C4-2B (cell line): ENCODE data around the gene LYPD5.
"Not testable (repeated sequence)": the region's sequence is repeated elsewhere in the genome, so short reads cannot be mapped to it uniquely, and the experiment has no call there.

ENCODE experiments used
- H3K27ac ChIP-seq: fragments of 450-650 bp; 2 replicates; pipeline ENCODE4 v1.5.1; 2017
- ZFX ChIP-seq: fragments of 450-650 bp; IDR thresholded peaks from 2 replicates; pipeline ENCODE4 v1.6.1; 2017
- TF ChIP-seq, protein P1 (sequence below): fragments of 450-650 bp; conservative IDR thresholded peaks from 2 replicates; pipeline ENCODE4 v1.5.1; 2017; ENCODE audit warnings: mild to moderate bottlenecking

The LYPD5 gene

DNA sequence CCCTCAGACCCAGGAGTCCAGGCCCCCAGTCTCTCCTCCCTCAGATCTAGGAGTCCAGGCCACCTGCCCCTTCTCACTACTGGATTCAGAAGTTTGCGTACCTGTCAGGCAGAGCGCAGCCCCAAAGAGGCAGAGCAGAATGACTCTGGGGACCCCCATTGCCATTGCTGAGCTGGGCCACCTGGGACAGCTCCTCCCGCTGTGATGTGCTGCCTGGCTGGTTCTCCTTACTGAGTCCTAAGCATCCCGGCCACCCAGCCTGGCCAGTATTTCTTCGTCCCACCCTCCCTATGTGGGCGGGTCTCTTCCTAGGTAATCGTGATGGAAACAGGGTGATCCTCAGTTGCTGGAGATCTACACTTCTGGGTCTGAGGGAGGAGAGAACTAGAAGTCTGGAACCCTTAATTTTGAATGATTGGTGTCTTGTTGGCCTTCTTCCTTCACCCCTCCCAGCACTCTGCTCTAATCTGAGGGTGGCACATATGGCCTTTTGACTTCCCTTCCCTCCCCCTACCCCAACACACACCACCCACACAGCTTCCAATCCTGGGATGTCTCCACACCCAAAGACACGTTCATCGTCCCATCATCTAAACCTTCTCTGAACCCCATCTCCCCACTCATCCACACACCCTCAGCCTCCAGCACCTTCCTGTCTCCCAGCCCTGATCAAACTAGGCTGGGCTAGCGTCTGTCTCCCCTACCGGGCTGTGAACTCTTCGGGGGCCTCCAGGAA, at the start of gene LYPD5:
Gene LYPD5 (minus strand): TSS at position 232 of the 736 bp plus-strand sequence. CDS start 67 bp downstream, at position 165.
- no peak for TF ChIP-seq ZFX
- TF ChIP-seq, protein P1, sequence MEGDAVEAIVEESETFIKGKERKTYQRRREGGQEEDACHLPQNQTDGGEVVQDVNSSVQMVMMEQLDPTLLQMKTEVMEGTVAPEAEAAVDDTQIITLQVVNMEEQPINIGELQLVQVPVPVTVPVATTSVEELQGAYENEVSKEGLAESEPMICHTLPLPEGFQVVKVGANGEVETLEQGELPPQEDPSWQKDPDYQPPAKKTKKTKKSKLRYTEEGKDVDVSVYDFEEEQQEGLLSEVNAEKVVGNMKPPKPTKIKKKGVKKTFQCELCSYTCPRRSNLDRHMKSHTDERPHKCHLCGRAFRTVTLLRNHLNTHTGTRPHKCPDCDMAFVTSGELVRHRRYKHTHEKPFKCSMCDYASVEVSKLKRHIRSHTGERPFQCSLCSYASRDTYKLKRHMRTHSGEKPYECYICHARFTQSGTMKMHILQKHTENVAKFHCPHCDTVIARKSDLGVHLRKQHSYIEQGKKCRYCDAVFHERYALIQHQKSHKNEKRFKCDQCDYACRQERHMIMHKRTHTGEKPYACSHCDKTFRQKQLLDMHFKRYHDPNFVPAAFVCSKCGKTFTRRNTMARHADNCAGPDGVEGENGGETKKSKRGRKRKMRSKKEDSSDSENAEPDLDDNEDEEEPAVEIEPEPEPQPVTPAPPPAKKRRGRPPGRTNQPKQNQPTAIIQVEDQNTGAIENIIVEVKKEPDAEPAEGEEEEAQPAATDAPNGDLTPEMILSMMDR, result no peak
- no peak within 1 kb of the TSS for H3K27ac ChIP-seq

DNA sequence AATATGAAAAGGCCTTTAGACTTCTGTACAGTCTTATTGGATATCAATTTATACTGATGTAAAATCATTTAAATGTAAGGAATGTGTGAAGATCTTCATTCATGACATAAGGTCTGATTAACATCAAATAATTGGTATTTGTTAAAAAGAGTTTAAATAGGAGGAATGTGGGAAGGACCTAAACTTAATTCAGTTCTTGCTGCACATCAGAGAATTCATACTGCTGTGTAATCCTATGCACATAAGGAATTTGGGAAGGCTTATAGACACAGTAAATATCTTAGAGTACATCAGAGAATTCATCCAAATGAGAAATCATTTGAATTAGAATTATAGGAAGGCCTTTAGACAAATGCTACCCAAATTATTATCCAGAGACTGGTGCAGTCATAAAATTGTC, 46.6 kb upstream of the LYPD5 start:
- H3K27ac ChIP-seq, result no peak overlapping the region
- TF ChIP-seq ZFX, result no peak
- TF ChIP-seq, protein P1, result no peak

DNA sequence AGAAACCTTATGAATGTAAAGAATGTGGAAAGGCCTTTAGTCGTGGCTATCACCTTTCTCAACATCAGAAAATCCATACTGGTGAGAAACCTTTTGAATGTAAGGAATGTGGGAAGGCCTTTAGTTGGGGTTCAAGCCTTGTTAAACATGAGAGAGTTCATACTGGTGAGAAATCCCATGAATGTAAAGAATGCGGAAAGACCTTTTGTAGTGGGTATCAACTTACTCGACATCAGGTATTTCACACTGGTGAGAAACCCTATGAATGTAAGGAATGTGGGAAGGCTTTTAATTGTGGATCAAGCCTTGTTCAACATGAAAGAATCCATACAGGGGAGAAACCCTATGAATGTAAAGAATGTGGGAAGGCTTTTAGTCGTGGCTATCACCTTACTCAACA, 45.6 kb upstream of the LYPD5 start:
- no peak overlapping the region for H3K27ac ChIP-seq
- no peak for TF ChIP-seq ZFX
- TF ChIP-seq, protein P1, result no peak

GRCh38 chr19:43847246-43847645, 45.0 kb upstream of the LYPD5 start:
- H3K27ac ChIP-seq, result no peak overlapping the region
- TF ChIP-seq ZFX, result no peak
- TF ChIP-seq, protein P1, result no peak

DNA sequence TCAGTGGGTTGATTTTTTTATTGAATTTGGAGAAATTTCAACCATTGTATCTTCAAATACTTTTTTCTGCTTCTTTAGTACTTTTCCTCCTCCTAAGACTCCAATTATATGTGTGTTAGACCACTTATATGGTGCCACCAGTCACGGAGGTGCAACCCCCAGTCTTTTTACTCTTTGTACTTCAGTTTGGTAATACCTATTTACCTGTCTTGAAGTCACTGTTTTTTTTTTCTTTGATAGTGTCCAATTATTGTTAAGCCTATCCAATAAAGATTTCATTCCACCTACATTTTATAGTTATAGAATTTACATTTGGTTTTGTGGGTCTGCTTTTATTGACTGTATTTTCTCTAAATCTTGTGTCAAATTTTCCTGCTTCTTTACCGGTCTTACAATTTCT, 39.8 kb upstream of the LYPD5 start:
- TF ChIP-seq, protein P1, result no peak
- no peak for TF ChIP-seq ZFX

DNA sequence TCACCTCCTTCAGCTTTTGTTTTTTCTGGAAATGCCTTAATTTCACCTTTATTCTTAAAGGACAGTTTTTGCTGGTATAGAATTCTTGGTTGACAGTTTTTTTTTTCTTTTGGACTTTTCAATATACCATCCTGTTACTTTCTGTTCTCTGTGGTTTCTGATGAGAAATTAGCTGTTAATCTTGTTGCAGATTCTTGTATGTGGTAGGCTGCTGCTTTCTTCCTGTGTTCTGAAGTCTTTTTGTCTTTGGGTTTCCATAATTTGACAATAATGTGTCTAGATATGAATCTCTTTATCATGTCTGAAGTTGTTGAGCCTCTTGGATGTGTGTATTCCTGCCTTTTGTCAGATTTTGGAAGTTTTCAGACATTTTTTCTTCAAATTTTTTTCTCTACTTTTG, 36.9 kb upstream of the LYPD5 start:
- H3K27ac ChIP-seq, result no peak overlapping the region
- TF ChIP-seq, protein P1, result no peak
- TF ChIP-seq ZFX, result no peak

More for the DNA sequence above, 39.8 kb upstream of the LYPD5 start:
- no peak overlapping the region for H3K27ac ChIP-seq

DNA sequence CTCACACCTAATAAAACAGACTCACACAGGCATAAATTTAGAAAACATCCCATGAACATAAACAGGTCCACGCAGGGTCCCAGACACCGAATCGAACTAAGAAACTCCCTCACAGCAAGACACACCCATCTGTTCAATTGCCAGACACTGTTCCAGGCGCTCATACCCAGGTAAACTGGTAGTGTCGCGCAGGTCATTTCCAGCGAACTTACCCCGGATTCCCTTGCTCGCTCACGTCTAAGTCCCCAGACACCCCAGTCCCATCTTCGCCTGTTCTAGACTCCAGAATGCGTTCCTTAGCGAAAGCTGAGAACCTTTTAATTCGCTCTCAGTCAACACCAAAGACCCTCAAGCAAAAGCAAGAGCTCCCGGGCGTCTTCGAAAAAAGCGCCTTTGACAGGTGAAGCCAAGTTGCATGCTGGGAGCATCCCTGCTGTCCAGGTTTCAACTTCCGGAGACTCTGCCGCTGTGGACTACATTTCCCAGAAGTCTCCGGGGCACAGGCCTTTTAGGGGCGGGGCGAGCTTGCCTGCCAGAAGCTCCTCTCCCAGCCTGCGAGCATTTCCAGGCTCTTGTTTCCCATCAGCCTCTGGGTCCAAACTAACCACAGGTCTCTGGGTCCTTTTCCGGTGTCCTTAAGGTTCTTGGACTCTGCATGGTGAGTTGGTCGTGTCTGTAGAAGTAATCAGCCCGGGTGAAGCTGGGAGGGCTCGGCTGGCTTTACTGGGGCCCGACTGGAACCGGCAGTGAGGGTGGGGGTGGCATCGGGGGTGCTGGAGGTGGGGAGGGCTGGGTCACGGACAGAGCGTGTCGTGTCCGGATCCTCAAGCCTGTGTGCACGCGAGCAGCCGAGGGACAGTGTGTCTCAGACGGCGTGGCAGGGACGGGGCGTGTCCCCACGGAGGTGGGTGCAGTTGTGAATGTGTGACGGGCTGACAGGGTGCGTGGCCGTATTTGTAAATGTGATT, 24.8 kb upstream of the LYPD5 start, which contains the start of gene ZNF283:
Gene ZNF283 (plus strand): TSS at position 535 of the 968 bp plus-strand sequence. CDS start 6,184 bp downstream, outside the sequence.
- peak within 1 kb of the TSS; percentile 67 for H3K27ac ChIP-seq
- TF ChIP-seq ZFX, result no peak
- TF ChIP-seq, protein P1, result no peak

DNA sequence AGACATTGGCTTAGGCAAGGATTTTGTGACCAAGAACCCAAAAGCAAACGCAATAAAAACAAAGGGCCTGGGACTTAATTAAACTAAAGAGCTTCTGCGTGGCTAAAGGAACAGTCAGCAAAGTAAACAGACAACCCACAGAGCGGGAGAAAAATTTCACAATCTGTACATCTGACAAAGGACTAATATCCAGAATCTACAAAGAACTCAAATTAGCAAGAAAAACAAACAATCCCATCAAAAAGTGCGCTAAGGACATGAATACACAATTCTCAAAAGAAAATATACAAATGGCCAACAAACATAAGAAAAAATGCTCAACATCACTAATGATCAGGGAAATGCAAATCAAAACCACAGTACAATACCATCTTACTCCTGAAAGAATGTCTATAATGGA, 22.3 kb upstream of the LYPD5 start:
- H3K27ac ChIP-seq, result not testable (repeated sequence)

DNA sequence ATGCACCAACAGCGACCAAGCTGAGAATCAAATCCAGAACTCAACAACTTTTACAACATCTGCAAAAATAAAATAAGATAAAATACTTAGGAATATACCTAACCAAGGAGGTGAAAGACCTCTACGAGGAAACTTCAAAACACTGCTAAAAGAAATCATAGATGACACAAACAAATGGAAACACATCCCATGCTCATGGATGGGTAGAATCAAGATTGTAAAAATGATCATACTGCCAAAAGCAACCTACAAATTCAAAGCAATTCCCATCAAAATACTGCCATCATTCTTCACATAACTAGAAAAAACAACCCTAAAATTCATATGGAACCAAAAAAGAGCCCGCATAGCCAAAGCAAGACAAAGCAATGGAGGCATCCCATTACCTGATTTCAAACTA, 21.6 kb upstream of the LYPD5 start:
- H3K27ac ChIP-seq, result not testable (repeated sequence)
